Large intestine (tissue), 3 donors: ENCODE results near the gene PCDH15. TPM values are rescaled to one million over a fixed set of nuclear protein-coding genes. Genes with fewer than 3 reads are reported as not detected.

Experiments used
- DNase-seq, 2 donors: peaks; one replicate each; pipeline versions ENCODE4 v3.0.0 to v3.0.0-alpha.2; 2013
- H3K27ac ChIP-seq: one replicate; pipeline ENCODE4 v1.5.1; 2013; ENCODE audit warnings: low read length
- H3K27me3 ChIP-seq: 2 replicates; pipeline ENCODE4 v1.6.1; 2013; ENCODE audit warnings: low read length; ENCODE audit not compliant: control insufficient read depth, insufficient read depth
- H3K36me3 ChIP-seq: 2 replicates; pipeline ENCODE4 v1.6.1; 2013; ENCODE audit warnings: low read length; ENCODE audit not compliant: control insufficient read depth, insufficient read depth
- H3K4me1 ChIP-seq: one replicate; pipeline ENCODE4 v1.6.1; 2013; ENCODE audit warnings: low read length; ENCODE audit not compliant: control insufficient read depth, insufficient read depth
- H3K4me3 ChIP-seq: one replicate; pipeline ENCODE4 v1.5.1; 2013; ENCODE audit warnings: low read length
- H3K9me3 ChIP-seq: one replicate; pipeline ENCODE4 v1.6.1; 2013; ENCODE audit warnings: mild to moderate bottlenecking, low read depth, low read length, moderate library complexity; ENCODE audit not compliant: control insufficient read depth
- WGBS: methylation state at CpG from one replicate; pipeline ENCODE4 v1.1.5; 2013; ENCODE audit warnings: low lambda C conversion rate; ENCODE audit not compliant: insufficient coverage; 5-methylcytosine and 5-hydroxymethylcytosine counted together
- polyA plus RNA-seq: library from polyadenylated mRNA; unstranded; fragments of 120-200 nt; gene quantifications from one replicate; pipeline ENCODE4 v1.2.1, GENCODE V29; 2013

PCDH15 gene
- polyA plus RNA-seq, 1 donor, result 0.64 TPM

DNA sequence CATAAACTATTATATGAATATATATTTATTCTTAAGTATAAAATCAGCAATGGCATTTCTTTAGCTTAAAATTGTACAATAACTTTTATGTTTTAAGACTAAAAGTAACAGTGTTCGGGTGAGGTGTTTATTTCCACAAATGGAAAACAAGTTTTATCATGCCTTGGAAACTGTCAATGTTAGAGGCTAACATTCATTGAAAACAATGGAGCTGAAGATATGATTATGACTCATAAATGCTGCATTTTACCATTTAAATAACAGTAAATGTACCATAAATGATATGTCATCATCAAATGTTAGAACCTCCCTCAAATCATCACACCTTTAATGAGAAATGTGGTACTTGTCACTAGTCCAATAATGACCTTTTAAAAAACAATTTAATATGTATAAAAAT is 897.3 kb downstream of the PCDH15 start:
- Histone ChIP-seq H3K36me3 (no peaks in the 10 kb centered on the region), H3K9me3 (no peaks in the 10 kb centered on the region), H3K27me3 (no peaks in the 10 kb centered on the region), H3K27ac (no peak overlapping the region), H3K4me1 (peaks cover 3% of the 10 kb centered on the region), H3K4me3 (no peak overlapping the region)
- WGBS, result 80% methylated on average over 1 of the region's 1 CpG
- no peak for DNase-seq

DNA sequence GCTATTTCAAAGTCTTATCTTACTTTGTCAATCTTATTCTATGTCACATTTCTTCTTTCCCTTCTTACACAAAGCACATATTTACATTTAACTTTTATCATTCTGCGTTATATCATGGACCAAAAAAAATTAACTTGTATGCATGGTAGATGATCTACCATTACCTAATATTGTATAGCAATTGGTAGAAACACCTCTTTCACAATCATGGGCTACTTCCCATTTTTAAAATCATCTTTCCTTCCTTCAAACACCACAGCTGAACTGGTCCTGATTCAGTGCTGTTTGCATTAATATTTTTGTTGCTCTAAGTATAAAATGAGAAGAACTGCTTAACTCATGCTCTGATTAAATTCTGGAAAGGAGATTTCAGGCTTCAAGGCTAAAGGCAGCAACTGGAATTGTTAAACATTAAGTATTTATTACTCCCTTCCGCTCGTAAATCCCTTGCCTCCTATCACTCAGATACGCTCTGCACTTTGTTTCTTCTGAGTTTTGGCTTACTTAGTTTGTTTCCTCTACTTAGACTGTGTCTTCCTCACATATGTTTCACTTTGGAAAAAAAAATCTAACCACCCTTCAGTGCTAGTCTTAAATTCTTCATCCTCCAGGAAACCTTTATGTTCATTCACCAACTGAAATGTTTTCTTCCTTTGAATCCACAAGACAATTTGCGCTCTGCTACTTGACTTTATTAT is 901.4 kb downstream of the PCDH15 start:
- peak; percentile 21 to 65 for DNase-seq
- 12% methylated on average over 5 of the region's 5 CpGs for WGBS
- no peaks in the 10 kb centered on the region for H3K27me3 ChIP-seq
- H3K27ac ChIP-seq, result no peak overlapping the region
- H3K4me3 ChIP-seq, result no peak overlapping the region
- H3K4me1 ChIP-seq, result peaks cover 3% of the 10 kb centered on the region
- no peaks in the 10 kb centered on the region for H3K9me3 ChIP-seq
- no peaks in the 10 kb centered on the region for H3K36me3 ChIP-seq

DNA sequence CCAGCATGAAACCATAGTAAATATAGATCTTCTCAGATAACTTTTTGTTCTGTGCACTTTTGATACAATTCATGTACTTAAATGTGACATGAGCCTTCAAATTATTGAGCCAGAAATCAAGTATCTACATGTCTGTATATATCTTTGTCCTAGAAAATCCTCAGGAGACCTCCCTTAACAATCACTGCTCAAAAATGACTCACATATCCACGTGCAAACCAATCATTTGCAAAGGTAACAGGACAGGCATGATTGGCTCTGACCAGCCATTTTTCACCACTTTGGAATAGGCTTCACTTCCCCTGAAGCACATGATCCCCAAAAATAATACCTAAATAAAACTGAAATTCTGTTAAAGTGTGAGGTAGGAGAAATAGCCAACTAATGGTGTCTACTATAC is 902.5 kb downstream of the PCDH15 start:
- no peak overlapping the region for H3K4me3 ChIP-seq
- no peaks in the 10 kb centered on the region for H3K27me3 ChIP-seq
- DNase-seq, result no peak
- no peaks in the 10 kb centered on the region for H3K9me3 ChIP-seq
- WGBS, result no CpG with 5 or more reads among the region's 1 CpG
- no peaks in the 10 kb centered on the region for H3K36me3 ChIP-seq
- H3K27ac ChIP-seq, result no peak overlapping the region
- peaks cover 3% of the 10 kb centered on the region for H3K4me1 ChIP-seq

DNA sequence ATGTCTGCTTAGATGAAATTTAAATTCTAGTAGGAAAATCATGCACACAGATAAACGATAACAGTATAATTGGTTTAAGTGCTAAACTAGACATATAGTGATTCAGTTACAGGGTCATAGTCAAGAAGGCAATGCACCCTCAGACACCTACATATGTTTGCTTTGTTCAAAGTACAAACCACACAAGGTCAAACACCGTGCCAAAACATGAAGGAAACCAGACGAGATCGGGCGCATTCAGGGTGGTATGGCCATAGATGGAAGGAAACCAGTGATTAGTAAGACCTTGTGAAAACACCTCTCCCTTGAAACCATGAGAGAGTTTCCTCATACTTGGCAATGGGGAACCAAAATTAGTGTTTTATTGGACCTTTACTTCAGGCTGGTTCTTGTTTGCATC is 906.9 kb downstream of the PCDH15 start:
- Histone ChIP-seq H3K27me3 (no peaks in the 10 kb centered on the region), H3K27ac (no peak overlapping the region), H3K4me1 (no peaks in the 10 kb centered on the region), H3K36me3 (no peaks in the 10 kb centered on the region), H3K4me3 (no peak overlapping the region), H3K9me3 (no peaks in the 10 kb centered on the region)
- 32% methylated on average over 4 of the region's 5 CpGs for WGBS
- DNase-seq, result peak in 1 of 2 donors; percentile 33

DNA sequence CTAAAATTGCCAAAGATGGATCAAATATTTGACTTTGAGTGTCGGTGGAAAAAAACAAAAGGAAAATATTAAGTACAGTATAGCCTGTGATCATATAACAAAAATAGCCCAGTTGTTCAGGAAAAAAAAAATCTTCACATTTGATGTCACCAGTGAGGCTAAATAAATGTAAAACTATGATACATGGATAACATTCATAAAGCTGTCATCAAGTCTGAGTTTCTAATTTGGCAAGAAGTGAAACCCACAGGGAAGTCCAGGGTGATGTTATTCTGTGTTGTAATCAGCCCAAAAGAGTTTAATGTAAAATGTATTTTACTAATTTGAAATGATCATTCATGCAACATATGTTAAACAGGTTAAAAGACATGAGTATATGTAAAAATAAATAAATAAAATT is 908.0 kb downstream of the PCDH15 start:
- H3K36me3 ChIP-seq, result no peaks in the 10 kb centered on the region
- no peak overlapping the region for H3K4me3 ChIP-seq
- no peaks in the 10 kb centered on the region for H3K27me3 ChIP-seq
- no peak overlapping the region for H3K27ac ChIP-seq
- 100% methylated on average over 1 of the region's 1 CpG for WGBS
- H3K4me1 ChIP-seq, result no peaks in the 10 kb centered on the region
- DNase-seq, result no peak
- no peaks in the 10 kb centered on the region for H3K9me3 ChIP-seq

DNA sequence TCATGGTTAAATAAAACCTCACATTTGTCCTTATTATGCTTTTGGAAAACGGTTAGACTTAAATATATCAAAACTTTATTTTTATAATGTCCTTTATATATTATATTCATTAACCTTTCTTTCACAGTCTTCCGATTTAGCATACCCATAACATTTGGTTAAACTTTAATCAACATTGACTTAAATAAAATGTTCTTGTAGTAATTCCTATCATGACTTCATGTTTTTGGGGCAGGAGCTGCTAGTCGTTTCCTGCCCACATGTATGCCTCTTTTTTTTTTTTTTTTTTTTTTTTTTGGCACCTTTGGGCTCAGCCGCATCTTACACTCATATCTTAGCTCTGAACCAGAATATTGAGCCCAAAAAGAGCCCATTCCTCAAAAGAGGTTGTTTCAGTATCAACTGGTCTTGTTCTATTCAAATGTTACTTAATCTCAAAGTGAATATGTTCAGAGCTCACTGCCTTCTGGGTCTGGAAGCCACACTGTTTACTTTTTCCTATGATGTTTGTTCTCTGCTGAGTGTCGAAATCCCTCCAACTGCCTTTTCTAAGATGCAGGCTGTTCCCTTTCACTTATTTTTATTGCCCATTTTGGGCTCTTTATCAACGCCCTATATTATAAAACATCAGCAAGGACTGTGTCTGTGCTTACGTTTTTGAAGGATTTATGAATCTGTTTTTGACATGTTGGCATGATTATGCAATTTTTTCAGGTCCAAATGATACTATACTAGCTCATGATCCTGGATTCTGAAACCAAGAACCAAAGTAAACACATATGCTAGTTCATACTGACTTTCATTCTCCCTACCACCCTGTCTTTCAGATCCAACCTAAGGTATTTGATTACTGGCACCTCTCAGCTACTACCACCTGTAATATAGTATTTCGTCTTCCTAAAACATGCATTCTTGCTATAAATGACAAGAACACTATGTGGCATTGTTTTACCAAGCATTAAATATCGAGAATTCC is 914.4 kb downstream of the PCDH15 start:
- H3K27me3 ChIP-seq, result no peaks in the 10 kb centered on the region
- H3K9me3 ChIP-seq, result no peaks in the 10 kb centered on the region
- DNase-seq, result peak in 1 of 2 donors; percentile 50
- H3K27ac ChIP-seq, result no peak overlapping the region
- no peaks in the 10 kb centered on the region for H3K36me3 ChIP-seq
- H3K4me1 ChIP-seq, result no peaks in the 10 kb centered on the region
- 47% methylated on average over 3 of the region's 9 CpGs for WGBS
- H3K4me3 ChIP-seq, result no peak overlapping the region

DNA sequence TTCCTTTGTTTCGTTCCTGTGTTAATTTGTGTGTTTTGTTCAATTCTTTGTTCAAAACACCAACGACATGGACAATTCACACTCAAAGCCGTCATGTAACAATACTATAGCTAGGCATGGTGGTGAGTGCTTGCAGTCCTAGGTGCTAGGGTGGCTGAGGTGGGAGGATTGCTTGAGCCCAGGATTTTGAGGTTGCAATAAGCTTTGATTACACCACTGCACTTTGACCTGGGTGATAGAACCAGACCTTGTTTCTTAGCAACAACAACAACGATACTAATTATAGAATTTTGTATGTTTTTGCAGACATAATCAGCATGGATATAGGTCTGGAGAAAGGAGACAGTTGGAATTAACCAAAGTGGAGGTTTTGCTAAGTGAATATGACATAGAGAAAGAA is 936.2 kb downstream of the PCDH15 start:
- no peak overlapping the region for H3K4me3 ChIP-seq
- peak; percentile 12 to 55 for DNase-seq
- WGBS, result 100% methylated on average over 2 of the region's 4 CpGs
- no peaks in the 10 kb centered on the region for H3K36me3 ChIP-seq
- no peak overlapping the region for H3K27ac ChIP-seq
- H3K27me3 ChIP-seq, result no peaks in the 10 kb centered on the region
- no peaks in the 10 kb centered on the region for H3K9me3 ChIP-seq
- H3K4me1 ChIP-seq, result no peaks in the 10 kb centered on the region

DNA sequence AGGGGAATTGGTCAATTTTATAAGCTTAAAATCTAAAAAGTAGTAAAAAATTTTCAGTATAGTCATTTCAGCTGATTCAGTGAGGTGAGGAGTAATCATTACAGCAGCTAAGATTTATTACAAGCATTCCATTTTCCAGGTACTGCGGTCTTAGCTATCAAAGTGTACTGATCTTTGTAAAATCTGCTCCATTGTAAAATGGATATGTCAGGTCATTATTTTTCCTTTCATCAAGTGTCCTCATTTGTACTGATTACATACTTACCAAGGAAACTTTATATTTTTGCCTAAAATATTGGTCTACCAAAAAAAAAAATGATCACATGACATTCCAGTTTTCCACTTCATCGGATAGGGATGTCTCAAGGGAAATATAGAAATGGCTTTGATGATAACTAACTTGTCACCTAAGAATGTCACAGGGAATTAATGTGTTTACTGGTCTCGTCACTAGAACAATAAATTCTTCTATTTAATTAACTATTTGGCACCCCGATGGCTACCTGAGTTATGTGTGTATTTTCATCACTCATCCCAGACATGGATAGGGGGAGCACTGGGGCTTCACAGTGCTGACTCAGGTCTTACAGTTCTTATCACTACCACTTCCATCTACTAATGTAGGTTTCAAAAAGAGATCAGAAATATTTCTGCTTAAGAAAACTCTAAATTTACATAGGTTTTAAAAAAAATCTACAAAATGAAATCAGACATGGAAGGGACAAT is 948.4 kb downstream of the PCDH15 start:
- Histone ChIP-seq H3K27me3 (no peaks in the 10 kb centered on the region), H3K27ac (no peak overlapping the region), H3K9me3 (no peaks in the 10 kb centered on the region), H3K4me1 (no peaks in the 10 kb centered on the region), H3K4me3 (no peak overlapping the region), H3K36me3 (no peaks in the 10 kb centered on the region)
- no peak for DNase-seq
- no CpG with 5 or more reads among the region's 4 CpGs for WGBS

DNA sequence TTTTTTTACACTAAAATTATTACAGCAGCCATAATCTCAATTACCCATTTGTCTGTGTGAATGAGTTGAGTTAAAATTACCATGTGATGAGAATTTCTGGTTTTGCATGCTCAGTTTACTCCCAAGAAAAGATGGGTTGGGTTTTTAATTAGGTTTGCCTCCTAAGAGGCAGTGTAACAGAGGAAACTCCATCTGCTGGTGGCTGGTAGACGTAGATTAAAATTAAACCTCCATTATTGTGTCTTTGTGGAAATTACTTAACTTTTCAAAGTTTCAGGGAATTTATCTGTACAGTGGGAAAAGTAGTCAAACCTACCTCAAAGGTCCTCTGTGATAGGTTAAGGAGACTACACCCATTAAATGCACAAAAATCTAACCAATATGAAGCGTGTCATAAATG is 954.2 kb downstream of the PCDH15 start:
- Histone ChIP-seq H3K27ac (no peak overlapping the region), H3K27me3 (no peaks in the 10 kb centered on the region), H3K4me1 (no peaks in the 10 kb centered on the region), H3K36me3 (no peaks in the 10 kb centered on the region), H3K4me3 (no peak overlapping the region), H3K9me3 (no peaks in the 10 kb centered on the region)
- WGBS, result no CpG with 5 or more reads among the region's 2 CpGs
- no peak for DNase-seq

DNA sequence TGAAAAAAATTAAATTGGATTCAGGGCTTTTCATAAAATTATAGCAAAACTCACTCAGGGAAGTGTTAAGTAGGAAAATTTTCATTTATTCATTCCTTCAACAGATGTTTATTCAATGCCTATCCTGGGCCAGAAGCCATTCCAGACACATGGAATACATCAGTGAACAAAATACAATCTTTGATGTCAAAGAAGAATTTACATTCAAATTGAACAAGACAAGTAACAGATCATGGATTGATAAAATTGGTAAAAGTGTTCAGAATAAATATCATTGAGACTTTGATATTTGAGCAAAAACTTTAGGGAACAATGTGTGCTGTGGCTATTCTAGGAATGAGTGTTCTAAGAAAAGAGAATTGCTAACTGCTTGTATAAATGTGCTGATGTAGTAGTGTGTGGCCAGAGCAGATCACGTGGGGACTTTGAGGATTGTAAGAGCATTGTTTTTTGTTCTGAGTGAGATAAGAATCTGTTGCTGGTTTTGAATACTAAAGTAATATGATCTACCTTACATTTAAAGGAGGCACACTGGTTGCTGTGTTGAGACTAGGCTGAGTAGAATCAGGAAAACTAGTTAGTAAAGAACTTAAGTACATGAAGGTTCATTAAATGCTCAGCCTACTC is 957.2 kb downstream of the PCDH15 start:
- Histone ChIP-seq H3K27ac (no peak overlapping the region), H3K9me3 (no peaks in the 10 kb centered on the region), H3K27me3 (no peaks in the 10 kb centered on the region), H3K4me3 (no peak overlapping the region), H3K36me3 (no peaks in the 10 kb centered on the region), H3K4me1 (no peaks in the 10 kb centered on the region)
- WGBS, result no CpG with 5 or more reads among the region's 1 CpG
- DNase-seq, result no peak
